Mesenteric fat pad (tissue), 1 donor: ENCODE results near the gene IFFO2. TPM values are rescaled to one million over a fixed set of nuclear protein-coding genes. Genes with fewer than 3 reads are reported as not detected.
A peak's percentile ranks its signal among the peaks of the same experiment; 100 is the strongest.

Source experiments
- DNase-seq: peaks from one replicate; pipeline ENCODE4 v3.0.0-alpha.2; 2020; ENCODE audit warnings: low spot score
- long read RNA-seq: library from polyadenylated mRNA; unstranded; transcript quantifications from one replicate; pipeline ENCODE4 v2.0.0, GENCODE V29; 2020
- total RNA-seq: library from RNA; stranded (reverse); fragmentation: NEBNext Ultra II Directional; extraction: Animal tissue kit (Norgen Biotek cat#: 25700); gene quantifications from one replicate; pipeline ENCODE4 v1.2.1, GENCODE V29; 2021
- donor health status: DM: yes; HTN: yes; CAD: no.

IFFO2 gene
- 10.1 TPM for total RNA-seq
- long read RNA-seq, partial matches to known transcripts = 0 of 1 reads
- long read RNA-seq, other reads (novel, unspliced or antisense) = 1 of 1 reads

DNA sequence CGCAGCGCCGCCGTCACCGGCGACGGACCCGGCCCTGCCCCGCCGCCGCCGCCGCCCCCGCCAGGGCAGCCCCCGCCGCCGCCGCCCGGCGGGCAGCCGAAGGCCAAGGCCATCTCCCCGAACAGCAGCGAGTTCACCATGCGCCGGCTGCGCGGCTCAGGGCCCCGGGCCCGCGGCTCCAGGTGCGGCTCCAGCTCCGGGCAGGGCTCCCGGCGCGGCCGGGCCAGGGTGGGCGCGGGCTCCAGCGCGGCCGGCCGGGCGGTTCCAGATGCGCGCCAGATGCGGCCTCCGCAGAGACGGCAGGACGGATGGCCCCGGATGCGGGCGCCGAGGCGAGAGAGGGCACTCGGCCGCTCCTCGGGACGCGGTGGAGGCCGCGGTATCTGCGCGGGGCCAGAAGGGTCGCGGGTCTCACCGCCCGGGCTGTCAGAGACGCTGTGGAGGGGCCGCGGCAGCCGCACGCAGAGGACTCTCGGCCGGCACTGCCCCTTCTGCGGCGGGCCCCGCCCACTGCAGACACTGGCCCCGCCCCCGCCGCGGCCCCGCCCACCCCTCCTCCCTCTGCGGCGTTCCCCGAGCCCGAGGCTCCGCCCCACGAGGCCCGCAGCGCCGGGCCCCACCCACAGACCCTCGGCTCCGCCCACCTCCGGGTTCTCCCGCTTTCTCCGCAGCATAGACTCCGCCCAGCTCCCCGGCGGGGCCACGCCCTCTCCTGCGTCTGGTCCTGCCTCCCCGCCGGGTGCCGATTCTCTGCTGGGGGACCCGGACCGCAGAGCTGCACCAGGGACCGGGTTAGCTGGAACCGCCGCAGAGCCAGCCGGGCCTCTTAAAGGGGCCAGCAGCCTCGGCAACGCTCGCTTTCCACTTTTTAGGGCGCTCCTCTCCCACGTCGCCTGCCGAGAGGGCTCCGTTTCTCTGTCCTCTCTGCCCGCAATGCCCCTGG is at the start of gene IFFO2:
TSS of gene IFFO2 (minus strand) at position 484 of the 943 bp plus-strand sequence. CDS start at position 140, 344 bp downstream.
- DNase-seq = peak; percentile 99

DNA sequence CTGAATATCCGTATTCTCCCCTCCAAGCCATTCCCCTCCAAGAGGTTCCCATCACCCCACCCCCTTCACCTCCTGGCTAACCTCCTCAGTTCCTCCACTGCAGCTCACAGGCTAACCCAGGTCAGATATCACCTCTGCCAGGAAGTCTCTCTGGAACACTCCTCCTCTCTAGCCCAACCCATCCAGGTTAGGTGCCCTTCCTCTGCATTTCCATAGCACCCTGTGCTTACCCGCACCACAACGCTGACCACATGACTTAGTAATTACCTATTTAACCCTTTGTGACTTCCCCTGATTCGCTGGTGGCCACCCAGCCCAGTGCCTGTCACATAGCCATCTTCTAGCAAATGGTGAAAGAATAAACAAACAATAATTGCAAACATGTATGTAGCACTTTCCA is 49.5 kb upstream of the IFFO2 start:
- DNase-seq = no peak

DNA sequence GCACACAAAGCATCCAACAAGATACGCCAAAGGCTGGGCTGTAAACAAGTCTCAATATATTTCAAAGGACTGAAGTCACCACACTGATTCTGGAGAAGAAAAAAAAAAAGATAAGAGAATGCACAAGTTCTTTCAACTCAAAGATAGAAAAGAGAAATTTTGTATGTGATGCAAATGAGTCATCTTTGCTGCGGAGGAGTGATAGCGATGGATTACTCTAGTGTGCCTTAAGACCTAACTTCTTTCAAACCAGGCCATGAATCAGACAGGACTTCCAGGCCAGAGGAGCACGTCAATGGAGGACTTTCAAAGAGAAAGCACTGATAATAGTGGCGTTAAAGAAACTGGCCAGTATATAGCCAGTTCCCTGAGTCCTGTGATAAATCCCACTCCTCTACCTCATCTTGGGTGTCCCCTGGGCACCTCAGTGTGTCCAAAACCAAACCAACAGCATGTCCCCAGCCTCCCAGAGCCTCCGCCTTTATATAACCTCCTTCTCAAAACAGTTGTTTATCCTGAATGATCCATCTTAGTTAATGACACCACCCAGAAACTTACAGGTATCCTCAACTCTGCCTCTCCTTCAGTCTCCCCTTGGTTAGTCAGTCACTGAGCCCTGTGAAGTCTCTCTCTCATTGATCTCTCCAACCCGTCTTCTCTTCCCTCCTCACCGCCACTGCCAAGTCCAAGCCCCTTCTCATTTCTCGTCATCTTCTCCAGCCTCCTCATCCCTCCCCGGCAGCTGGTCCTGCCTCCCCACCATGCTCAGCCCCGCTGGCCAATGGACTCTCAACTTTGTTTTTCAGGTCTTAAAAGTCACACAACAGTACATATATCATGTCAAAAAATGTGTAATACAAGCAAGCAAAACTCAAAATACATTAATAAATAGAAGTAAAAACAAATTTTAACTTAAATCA is 47.2 kb upstream of the IFFO2 start:
- no peak for DNase-seq

DNA sequence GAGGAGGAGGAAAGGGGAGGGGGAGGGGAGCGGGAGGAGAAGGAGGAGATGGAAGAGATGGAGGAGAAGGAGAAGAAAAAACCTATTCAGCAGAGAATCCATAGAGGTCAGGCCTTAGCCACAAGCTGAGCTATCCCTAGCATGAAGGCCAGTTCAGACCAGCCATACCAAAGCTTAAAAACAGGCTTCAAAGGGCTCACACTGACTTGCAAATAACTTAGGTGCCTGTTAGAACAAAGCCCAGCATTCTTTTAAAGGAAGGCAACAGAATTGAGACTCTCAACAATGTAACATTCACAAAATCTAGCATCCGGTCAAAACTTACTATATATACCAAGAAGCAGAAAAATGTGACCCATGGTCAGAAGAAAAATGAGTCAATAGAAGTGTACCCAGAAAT is 43.6 kb upstream of the IFFO2 start:
- DNase-seq = no peak

DNA sequence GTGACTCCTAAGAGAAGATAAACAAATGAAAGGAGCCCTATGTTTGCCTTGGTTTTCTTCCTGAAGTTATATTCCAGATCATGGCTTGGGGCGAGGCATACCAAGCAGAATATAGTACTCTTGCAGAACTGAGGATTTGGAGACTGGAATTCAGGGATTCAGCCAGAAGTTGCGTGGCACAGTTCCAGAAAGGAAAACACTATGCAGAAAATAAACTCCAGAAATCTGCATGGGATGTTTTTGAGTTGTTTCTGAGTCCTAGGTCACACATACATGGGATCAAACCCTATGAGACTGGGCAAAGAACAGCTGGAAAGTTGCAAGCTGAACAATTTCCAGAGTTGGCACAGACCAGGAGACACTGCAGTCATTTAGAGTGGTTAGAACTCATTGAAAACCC is 42.9 kb upstream of the IFFO2 start:
- no peak for DNase-seq

DNA sequence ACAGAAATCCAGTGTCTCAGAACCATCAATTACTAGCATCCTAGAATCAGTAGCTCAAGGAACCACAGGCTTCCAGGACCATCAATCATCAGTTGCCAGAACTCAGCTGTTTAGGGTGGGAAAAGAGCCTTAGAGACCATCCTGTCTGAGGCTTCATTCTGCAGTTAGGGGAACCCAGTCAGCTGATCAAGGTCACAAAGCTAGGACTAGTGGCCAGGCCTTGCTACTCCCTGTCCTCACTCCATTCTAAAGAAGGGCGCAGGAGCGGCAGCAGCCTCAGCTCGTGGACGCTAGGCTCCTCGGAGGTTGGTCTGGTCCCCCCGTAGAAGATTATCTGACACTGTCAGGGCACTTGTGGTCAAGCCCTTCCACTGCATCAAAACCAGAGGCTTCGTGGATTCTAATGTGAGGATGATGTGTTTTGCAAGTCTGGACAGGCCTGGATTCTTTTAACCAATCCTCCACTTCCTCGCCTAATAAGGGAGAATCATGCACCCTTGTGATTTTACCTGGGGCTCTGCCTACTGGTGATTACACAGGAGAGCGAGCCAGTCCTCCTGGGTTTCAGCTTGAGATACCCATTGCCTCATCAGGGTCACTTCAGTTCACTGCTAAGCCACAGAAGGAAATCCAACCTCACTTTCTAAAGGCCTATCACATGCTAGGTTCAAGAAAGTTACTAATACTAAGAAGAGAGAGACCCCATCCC is 41.7 kb upstream of the IFFO2 start:
- no peak for DNase-seq

DNA sequence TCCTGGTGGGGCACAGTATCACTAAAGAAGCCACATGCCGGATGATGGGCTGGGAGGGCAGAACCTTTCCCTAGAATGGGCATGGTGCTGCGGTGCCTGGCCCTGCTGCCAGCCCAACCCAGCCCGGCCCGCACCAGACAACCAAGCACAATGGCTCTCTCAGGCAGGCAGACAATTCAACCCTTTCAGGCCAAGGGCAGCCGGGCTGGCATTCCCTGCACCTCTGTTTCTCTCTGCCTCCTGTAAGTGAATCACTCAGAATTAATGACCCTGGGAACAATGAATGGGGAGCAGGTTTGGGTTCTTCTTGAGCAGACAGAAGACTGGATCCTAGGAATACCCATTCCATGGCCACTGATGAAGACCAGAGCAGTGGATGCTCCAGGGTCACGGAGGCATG is 41.0 kb upstream of the IFFO2 start:
- no peak for DNase-seq

DNA sequence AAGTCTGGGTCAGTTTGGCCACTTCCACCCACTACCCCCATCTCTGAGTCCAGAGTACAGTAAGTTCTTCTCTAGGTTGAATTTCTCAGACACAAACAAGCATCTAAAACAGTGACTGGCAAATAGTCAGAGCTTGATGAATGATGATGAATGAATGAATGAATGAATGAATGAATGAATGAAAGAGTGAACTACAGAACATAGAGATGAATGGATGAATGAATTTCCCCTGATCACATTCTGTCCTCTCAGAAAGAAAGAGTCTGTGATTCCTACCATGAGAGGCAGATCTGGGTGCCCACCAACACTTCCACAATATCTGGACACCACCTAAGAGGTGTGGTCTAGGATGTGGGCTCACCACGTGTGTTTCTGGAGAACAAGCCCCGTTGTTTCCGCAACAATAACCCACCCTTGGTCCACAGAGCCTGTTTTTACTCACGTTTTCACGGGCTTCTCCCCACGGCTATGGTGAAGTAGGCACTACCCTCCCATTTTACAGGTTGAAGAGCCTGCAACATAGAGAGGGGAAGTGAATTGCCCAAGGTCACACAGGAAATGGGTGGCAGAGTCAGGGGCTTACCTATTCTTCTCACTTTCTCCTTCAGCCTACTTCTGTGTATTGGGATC is 40.2 kb upstream of the IFFO2 start:
- no peak for DNase-seq

DNA sequence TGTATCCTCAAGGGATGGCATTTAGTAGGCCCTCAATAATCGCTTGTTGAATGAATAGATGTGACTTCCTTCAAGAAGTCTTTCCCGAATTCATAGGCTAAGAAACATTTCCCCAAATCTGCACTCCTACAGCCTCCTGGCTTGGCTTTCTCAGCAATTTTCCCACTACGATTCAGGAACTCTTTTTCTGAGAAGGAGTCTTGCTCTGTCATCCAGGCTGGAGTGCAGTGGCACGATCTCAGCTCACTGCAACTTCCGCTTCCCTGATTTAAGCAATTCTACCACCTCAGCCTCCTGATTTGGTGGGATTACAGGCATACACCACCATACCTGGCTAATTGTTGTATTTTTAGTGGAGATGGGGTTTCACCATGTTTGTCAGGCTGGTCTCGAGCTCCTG is 37.9 kb upstream of the IFFO2 start:
- no peak for DNase-seq

DNA sequence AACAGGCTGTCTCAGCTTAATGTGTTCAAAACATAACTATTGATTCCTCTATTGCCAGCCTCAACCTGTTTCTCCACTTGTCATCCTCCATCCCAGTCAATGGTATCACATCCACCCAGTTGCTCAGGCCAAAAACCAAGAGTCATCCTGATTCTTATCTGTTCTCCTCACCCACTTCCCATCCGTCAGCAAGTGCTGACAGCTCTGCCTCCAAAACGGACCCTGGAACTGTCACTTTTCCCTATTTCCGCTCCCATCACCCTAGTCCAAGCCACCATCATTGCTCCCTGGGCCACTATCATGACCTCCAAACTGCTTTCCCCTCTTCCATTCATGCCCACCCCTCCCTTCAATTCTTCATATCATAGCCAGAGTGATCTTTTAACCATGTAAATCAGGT is 36.2 kb upstream of the IFFO2 start:
- no peak for DNase-seq

DNA sequence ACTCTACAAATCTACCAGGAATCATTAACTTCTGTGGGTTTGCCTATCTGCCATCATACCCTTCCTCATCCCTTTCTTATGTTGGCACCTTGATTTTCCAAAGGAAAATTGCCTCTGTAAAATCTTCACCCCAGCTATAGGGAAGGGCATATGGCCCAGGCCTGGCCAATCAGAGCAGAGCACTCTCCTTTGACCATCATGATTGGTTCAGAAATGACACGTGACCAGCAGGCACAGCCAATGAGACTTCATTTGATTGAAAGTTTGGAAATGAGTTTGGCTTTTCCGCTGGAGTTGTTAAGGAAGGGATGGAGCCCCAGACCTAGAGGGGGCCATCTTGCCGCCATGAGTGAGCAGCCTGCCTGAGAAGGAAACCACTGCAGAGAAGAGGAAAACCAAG is 35.1 kb upstream of the IFFO2 start:
- DNase-seq = no peak

DNA sequence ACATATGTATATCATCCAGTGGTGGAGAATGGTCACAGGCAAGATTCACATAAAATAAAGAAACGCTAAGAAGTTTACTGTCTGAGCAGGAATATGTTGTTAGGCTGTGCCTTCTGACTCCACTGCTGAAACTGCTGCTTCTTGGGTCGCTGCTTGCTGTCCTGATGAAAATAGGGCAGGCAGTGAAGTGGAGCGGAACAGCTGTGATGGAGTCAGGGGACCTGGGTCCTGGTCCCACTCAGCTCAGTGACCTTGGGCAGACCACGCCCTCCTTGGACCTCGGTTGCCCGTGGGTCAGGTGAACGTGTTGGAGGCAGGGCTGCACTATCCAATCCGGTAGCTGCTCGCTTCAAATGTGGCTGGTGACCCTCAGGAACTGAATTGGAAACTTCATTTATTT is 33.4 kb upstream of the IFFO2 start:
- no peak for DNase-seq

DNA sequence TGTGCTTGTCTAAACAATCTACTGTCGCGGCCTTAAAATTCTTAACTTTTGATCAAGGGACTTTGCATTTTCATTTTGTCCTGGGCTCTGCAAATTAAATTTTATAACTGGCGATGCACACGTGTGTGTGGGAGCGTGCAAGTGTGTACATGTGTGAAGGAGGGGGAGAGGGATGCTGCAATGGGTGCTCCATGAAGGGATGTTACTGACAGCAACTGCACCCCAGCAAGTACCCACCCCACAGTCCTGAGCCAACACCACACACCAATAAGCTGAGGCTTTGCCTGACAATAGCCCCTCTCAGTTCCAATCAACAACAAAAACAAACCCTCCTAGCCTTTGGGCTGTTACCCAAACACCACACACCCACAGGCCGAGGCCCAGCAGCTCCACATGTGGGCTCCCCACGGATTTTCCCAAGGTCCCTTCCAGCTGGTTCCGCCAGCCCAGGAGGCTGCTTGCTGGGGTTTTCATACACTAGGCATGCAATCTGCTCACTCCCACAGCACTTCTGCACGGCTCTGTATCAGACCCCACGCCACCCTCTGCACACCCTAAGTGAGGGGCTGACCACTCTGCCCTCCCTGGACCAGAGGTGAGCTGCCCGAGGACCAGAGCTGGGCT is 32.8 kb upstream of the IFFO2 start:
- no peak for DNase-seq

DNA sequence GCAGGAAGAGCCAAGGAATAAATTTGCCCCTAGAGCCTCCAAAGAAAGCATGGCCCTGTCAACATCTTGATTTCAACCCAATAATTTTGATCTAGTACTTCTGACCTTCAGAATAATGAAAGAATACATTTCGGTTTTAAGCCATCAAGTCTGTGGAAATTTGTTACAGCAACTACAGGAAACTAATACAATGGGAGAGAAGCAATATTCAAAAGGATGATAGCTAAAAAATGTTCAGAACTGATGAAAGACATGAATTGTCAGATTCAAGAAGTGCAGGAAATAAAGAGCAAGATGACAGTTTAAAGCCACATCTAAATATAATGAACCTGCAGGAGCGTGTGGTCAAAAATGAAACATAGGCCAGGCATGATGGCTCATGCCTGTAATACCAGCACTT is 24.8 kb upstream of the IFFO2 start:
- DNase-seq = no peak

DNA sequence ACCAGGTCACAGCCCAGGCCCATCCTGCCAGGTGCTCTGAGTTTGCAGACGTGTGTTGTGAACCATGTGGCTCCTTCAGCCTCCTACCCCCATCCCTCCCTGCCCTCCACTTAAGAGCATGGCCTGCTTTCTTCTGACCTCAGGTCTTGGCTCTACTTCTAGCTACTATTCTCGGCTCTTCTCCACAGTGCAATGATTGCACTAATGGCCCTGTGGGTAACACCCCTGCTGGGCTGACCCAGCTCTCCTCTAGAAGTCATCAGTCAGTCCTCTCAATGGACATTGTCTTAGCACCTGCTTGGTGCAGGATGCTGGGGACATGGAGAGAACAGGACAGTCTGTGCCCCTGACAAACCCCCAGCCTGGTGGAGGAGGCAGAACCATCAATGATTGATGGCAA is 22.2 kb upstream of the IFFO2 start:
- DNase-seq = no peak

DNA sequence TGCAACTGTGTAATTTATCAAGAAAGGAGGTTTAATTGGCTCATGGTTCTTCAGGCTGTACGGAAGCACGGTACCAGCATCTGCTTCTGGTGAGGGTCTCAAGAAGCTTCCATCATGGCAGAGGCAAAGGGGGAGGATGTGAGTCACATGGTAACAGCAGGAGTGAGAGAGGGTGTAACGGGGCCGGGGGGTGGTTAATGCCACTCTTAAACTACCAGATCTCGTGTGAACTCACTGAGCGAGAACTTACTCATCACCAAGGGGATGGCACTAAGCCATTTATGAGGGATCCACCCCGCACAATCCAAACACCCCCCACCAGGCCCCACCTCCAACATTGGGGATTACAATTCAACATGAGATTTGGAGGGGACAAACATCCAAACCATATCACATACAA is 21.0 kb upstream of the IFFO2 start:
- DNase-seq = no peak

DNA sequence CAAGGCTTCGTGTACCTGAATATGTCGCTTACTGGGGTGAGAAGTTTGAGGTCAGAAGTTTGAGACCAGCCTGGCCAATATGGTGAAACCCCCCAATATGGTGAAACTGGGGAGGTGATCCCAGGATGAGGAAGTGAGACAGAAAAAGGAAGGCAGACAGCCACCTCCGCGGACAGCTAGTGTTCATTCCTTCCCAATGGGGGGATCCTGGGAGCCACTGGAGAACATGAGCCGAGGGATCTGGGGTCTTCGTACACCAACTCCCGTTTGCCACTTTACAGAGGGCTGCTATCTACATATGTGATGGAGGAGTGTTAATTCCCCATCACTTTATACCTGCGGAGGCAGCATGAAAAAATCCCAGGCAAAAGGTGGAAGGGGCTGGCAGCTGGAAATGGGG is 19.6 kb upstream of the IFFO2 start:
- DNase-seq = no peak

DNA sequence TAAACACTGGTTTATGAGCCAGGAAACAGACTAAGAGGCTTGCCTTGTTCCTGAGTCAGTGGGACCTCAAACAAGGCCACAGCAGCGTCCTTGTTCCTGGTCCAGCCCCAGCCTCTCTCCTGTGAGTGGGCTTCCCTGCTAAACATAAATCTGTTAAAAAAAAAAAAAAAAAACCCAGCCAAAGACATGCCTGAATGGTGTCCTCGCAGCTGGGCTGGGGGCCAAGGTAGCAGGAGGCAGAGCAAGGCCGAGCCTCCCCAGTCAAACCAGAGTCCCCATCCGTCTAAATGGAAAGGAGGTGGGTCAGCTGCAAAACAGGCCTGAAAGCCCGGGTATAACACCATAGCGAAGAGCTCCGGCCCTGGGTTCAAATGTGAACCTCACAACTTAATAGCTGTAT is 18.1 kb upstream of the IFFO2 start:
- DNase-seq = peak; percentile 49

DNA sequence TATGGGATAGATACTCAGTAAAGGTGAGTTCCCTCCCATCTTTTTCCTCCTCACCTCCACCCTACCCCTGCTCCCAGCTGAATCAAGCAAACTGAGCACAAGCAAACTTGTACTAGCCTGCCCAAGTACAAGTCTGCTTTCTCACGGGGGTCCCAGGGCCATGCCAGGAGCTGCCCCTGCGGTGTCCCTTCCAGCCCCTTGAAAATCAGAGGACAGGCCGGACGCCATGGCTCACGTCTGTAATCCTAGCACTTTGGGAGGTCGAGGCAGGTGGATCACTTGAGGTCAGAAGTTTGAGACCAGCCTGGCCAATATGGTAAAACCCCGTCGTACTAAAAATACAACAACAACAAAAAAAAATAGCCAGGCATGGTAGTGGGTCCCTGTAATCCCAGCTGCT is 17.5 kb upstream of the IFFO2 start:
- peak; percentile 51 for DNase-seq

DNA sequence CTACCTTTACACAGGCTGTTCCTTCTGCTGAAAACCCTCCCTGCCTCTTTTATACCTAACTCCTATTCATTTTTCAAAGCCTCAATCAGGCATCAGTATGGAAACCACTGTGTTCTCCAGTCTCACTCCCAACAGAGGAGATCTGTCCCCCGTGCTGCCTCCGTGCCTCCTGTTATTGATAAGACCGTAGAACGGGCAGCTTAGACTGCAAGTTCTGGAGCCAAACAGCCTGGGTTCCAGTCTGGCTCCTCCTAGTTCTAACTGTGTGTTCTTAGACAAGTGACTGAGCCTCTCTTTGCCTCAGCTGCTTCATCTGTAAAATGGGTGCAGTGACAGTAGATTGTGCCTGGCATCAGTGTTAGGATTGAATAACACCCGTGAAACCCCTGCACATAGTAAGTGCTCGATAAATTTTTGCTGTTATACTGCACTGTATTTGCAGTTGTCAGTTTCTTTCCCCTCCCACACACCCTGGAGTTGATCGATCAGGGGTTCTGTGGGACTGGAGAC is 17.0 kb upstream of the IFFO2 start:
- peak; percentile 67 for DNase-seq
